ENCODE data around the gene SHISA6.

DNA sequence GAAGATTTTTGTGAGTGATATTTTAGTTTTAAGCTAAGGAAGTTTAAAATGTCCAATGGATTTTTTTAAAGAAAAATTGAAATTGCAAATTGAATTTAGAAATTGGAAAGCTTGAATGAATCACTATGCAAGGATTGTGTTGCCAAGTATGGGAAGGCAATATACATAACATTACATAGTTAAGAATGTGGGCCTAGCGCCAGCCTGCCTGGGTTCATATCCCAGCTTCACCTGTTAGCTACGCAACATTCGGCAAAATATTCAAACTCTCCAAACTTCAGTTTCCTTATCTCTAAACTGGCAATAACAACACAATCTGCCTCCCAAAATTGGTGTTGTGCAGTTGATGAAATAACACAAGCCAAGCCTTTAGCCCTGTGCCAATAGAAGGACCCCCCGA, 306.8 kb downstream of the SHISA6 start:
- no peak for TF ChIP-seq CTCF (IDR thresholded peaks at IDR 0.05)
- no peak for TF ChIP-seq EZH2 (IDR thresholded peaks at IDR 0.05)
